NCI-H524 treated with DMSO at 0.1 percent for 48 hours (cell line): Measurements from ENCODE around the gene MYLK4.

ENCODE experiments used
- DNase-seq: peaks from one replicate; lab custom pipeline; 2025; lab: John Stamatoyannopoulos, UW

MYLK4 gene

DNA sequence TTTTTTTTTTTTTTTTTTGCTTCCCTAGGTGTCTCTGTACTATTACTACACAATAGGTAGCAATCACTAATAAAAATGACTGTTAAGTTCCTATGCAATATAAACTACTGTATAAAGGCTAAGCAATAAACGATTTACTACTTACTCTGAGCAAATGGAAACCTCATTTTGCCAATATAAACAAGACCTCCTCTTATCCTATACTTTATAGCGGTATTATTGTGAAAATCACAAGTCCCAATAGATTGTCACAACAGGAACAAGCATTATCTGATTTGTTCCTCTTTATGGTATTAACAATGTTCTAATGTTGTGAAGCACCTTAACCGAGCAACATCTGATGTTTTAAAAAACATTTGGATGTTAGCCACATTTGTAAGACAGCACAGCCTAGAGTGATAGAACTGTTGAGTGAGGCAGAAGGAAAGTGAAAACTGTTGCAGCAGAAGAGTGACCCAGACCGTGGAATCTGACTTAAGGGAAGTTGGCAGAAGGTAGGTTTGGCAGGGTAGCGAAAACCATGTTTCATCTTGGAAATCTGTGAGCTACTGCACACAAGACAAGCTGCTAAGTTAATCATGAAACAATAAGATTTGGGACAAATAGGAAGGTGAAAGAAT lies 94.2 kb downstream of the MYLK4 start:
- no peak for DNase-seq

DNA sequence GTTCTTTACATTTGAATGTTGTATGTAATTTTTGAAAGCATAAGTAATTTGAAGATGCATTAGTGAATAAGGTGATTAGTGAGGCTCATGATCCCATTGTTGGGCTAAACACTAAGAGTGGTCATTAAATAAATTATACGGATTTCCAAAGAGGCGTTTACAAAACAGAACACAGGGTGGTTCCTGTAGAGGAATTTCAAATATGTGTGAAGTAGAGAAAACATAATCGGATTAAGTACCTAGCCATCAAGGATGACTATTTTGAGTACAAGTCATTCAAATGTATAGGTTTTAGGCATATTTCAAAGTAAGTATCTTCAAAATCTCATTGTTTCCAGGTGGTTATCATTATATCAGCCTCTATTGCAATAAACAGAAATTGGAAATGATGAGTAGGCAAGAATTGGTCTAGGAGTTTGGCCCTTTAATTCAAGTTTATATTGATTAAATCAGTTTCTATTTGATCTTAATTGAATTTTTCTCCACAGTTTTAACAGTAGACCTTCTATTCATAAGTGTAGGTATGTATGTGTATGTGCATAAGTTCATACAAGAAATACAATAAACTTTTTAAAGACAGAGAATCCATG lies 94.8 kb downstream of the MYLK4 start:
- no peak for DNase-seq

DNA sequence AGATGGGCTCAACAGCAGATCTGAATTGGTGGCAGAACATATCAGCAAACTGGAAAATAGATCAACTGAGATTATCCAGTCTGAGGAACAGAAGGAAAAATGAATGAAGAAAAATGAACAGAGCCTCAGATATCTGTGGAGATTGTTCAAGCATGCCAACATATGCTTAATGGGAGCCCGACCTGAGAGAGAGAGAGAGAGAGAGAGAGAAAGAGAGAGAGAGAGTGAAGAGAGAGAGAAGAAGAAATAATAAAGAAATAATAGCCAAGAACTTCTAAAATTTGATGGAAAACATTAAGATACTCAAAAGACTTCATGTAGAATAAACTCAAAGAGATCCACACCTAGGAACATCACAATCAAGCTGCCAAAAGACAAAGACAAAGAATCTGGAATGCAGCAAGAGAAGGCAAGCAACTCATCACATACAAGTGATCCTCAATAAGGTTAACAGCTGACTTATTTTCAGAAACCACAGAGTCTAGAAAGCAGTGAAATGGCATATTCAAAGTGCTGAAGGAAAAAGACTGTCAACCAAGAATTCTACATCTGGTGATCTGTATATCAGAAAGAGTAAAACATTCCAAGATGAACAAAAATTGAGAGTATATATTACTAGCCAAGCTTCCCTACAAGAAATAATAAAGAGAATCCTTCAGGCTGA lies 97.2 kb downstream of the MYLK4 start:
- DNase-seq = no peak

DNA sequence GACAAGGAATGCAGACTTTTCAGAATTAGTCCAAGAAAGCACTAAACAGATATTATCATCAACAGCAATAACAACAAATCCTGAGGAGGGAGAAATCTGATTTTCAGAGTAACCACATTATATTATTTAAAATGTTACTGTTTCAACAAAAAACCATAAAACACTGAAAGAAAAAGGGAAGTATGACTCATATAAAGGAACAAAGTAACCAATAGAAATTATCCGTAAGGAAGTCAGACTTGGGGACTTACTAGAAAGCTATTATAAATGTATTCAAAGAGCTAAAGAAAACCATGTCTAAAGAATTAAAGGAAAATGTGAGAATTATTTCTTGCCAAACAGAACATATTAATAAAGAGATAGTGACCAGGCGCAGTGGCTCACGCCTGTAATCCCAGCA lies 98.1 kb downstream of the MYLK4 start:
- no peak for DNase-seq

DNA sequence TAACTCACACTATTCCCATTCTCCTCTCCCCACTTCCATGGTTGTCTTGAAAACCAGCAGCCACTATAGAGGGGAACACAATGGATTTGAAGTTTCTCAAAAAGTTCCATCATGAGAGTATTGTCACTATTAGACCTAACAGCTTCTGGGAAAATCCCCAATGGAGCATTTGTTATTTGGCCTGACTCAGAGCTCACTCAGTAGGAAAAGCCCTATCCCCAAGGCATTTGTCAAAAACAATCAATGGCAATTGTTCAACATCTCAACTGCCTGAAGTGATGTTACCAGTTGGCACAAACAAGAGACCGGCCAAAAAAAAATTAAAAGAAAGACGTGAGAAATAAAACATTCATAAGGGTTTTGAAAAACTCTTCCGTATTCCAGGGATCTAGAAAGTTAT lies 98.8 kb downstream of the MYLK4 start:
- DNase-seq = no peak

DNA sequence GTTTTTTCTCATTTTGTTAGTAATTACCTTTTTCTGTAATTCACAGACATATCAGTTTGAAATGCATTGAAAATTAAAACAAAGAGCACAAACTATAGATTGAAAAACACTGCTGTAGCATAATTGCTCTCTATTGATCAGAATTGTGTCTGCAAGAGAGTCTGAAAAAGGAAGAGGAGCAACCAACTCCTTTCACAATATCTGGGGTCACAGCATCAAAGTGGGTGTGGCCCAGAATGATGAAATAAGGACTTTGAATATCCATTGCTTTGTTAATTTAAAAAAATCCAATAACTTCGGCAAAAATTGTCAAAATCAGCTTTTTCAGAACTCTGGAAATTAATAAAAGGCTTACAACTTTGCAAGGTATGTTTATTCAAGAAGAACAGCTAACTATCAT lies 99.2 kb downstream of the MYLK4 start:
- DNase-seq = no peak

DNA sequence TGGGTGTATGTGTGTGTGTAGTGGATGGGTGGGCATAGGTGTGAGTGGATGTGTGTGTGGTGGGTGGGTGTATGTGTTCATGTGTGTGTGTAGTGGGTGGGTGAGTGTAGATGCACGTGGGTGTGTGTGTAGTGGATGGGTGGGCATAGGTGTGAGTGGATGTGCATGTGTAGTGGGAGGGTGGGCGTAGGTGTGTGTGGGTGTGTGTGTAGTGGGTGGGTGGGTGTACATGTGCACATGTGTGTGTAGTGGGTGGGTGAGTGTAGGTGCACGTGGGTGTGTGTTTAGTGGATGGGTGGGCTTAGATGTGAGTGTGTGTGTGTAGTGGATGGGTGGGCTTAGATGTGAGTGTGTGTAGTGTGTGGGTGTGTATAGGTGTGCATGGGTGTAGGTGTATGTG lies 104.4 kb downstream of the MYLK4 start:
- no peak for DNase-seq

DNA sequence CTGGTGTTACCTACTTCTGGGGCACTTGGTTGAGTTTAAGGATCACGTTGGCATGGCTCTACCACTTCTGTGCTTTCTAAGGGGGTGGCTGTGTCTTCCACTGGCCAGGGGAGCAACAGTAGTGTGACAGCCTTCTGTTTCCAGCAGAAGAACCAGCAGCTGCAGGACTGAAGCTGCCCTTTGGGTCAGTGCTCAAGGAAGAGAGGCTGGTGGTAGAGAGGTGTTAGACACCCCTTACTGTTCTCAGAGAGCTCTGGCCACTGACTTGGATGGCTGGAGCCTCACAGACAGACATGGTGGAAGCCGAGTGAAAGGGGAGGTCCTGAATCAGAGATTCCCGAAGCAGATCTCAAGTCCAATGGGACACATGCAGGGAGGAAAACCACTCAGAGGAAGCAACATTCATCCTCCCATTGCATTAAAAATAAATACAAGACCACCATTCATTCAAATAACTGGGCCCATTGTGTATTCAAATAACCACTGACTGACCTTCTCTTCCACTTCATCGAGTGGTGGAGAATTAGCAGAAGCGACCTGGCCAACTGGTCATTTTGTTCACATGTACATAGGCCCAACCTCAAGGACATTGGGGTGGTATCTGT lies 106.7 kb downstream of the MYLK4 start:
- DNase-seq = no peak

DNA sequence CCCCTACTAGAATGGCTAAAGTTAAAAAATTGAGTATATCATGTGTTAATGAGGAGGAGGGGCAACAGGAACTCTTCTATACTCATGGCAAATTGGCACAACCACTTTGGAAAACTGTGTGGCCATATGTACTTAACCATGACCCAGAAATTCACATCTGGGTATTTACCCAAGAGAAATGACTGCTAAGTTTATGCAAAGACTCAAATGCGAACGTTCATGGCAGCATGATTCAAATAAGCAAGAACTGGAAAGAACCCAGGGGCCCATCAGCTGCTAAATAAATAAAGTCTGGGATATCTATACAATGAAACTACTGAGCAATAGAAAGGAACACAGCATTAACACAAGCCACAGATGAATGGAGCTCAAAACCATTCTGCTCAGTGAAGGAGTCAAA lies 107.6 kb downstream of the MYLK4 start:
- no peak for DNase-seq

DNA sequence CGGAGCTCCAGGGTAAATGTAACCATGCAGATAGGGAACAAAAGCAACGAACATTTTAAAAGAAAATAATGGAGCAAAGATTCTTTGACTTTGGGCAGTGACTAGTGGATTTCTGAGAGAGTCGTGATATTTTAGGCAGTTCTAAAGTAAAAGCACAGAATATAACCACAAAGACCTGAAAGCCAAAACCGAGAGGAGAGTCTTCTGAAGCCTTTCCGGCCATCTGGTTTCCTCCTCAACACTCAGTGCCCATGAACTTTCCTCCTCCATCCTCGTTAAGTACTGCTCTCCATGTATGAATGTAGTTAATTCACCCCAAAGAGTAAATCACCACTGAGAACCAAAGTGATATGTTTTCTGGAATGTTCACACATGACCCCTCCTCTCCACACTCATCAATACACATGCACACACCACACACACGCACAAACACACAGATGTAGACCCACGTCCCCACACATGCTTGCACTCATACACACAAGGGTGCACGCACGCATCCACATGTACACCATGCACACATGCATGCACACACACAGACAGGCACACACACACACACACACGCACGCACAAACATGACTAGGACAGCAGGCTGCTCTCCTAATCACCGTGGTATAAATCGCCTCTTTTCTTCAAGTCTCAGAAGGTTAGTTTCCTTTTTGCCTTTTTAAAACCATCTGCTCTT lies 109.5 kb downstream of the MYLK4 start:
- DNase-seq = no peak

DNA sequence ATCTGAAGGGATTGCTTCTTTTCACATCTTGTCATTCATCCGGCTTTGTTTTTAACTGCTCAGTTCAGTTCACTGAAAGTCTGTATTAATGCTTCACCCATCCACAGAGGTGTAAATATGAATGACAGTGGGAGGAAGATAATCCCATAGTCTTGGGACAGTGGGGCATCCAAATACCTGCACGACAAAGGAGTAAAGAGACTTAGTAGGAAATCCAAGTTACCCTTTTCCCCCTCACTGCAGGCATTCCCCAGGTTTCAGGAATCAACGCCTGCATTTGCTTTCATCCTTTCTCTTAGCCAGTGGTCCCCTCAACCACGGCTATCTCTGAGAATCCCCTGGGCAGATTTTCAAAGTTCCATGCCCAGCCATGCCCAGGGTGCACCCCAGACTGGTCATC lies 110.2 kb downstream of the MYLK4 start:
- DNase-seq = no peak

DNA sequence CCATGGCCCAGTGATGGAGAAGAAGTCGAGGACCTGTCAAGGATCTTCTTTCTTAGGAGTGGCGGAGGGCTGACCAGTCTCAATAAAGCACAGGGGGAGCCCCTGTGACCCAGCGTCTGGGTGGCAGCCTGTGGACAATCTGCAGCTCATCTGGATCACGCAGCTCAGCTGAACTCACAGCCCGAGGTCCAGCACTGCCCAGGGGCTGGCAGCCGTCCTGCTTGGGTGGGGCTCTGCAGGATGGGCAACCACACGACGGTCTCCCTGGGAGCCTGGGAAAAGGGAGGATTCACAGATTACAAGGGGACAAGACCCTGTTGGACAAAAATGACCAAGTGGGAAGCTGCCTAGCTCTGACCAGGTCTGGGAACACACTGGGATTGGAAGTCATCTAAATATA lies 110.8 kb downstream of the MYLK4 start:
- no peak for DNase-seq

DNA sequence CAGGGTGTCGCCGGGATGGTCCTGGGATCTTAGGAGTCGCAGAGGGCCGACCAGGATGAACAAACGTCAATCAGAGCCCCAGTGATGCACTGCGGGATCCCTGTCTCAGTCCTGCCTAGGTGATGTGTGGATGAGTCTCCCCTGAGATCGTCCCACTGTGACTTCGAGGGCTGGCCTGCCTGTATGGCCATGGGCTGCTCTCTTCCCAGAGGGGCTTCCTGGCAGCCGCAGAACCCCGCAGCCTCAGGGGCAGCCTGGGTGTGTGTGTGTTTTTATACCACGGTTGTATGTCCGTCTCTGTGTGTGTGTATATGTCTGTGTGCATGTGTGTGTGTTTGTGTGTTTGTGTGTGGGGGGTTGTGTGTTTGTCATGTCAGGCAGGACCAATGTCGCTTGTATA lies 111.6 kb downstream of the MYLK4 start:
- no peak for DNase-seq

DNA sequence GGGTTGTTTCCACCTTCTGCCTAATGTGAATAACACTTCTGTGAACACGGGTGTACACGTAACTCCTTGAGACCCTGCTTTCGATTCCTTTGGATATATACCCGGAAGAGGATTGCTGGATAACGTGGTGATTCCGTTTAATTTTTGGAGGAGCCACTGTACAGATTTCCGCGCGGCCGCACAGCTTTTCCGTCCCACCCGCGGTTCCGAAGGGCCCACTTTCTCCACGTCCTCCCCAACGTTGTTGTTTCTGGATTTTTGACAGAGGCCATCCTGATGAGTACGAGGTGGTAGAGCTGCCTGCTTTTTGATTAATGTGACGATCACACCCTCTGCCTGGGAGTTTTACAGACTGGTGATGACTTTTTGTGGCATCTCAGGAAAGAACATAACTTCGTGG lies 114.0 kb downstream of the MYLK4 start:
- no peak for DNase-seq

DNA sequence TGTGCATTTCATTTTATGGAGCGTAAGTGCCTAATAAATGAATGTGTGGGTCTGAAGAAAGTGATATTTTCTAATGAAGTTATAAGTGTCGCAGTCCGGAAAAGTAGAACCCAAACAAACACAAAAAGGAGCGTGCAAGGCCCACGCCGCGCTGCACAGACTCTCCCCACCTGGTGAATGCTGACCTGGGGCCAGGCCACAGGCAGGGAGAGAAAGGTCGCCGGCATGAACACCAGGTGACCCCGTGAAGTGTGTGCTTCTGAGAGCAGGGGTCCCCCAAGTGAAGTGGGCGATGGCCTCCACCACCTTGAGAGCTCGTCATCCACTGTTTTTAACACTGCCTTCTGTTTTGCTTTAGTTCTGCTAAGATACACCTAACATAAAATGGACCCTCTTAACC lies 114.8 kb downstream of the MYLK4 start:
- DNase-seq = no peak

DNA sequence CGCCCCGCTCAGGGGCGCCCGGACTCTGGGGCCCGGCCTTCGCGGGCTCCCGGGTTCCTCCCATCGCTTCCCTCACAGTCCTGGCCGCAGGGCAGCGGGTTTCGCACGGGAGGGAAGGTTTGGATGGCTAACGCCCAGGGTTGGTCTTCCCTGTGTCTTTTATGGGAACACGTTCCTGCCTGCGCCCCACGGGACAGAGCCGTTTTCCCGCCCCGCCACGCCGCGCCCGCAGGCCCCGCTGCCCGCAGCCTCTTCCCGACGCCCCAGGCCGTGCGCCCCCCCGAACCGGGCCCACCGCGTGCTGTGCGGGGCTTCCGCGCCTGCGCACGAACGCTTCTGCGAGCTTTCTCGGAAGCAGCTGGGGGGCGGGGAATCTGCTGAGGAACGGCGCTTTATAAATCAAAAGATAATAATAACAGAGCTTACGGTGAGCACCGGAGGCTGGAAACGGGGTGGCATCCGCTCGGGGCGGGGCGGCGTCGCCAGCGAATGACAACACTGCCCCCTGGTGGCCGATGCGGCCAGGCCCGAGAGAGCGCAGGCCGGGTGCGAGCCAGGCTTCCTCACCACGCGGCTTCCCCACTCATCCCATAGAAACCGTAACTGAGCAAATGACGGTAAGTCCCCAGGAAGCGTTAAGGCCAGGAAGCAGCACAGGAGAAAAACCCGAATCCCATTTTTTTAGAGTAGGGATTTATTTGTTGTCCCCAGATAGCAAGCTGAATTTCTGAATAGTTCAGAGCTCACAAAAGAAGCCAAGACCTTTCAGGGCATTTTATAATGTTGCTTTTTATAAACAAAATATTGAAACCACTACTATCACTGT lies 116.4 kb downstream of the MYLK4 start:
- peak; percentile 72 for DNase-seq

DNA sequence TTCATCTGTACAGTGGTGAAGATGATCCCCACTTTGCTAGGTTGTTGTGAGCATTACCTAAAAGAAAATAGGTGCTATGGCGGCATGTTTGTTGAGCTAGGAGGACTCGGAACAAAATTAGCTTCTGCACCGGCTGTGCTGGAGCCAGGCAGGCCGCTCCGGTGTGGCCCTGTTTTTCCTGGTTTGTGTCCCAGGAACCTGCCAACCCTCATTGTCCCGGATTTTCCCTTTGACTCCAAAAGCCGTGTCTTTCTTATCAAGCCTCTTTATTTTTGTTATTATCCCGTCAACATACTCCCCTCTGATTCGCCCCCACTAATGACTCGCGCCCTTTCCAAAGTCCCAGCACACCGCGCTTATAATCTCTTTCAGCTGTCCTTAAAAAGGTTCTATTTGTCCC lies 117.0 kb downstream of the MYLK4 start:
- DNase-seq = no peak

DNA sequence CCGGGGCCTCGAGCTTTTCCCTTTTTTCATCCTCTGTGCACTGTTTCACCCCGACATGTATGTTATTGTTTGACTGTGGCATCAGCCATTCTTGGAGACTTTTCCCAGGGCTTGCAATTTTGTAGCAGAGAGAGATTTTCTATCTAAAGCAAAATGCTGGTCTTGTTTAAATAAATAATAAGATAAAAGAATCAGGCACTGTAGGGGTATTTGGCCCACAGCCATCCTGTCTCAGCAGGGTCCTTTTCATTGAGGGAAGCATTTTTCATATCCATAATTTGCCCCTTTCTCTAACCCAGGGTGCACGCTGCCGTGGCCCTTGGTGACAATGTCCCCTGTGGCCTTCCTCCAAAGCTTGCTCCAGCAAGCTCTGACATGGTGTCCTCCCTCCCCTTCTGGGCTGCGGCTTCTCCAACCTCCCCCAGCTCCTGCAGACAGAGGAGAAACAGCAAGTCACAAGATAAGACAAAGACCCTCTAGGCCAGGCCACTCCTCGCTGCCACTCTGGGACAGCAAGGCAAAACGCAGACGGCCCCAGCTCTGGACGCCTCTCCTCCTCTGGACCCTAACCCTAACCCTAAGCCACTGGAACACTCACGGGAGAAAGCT lies 117.6 kb downstream of the MYLK4 start:
- DNase-seq = no peak

DNA sequence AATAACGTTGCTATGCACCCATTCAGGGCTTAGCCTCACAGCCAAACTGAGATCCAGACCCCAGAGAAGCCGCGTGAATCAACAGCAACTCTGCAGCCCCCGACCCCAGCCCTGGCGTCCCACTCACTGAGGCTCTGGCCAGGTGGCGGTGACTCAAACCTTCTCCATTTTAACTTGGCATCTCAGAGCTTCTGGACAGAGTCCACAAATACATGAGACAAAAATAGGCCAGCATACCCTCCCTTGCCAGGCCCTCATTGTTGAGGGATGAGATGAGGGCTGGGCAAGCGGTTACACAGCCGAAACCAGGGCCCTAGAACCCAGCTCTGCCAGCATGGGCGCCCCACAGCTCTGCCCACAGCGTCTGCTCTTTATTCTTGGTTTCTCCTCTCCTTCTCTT lies 118.4 kb downstream of the MYLK4 start:
- no peak for DNase-seq

DNA sequence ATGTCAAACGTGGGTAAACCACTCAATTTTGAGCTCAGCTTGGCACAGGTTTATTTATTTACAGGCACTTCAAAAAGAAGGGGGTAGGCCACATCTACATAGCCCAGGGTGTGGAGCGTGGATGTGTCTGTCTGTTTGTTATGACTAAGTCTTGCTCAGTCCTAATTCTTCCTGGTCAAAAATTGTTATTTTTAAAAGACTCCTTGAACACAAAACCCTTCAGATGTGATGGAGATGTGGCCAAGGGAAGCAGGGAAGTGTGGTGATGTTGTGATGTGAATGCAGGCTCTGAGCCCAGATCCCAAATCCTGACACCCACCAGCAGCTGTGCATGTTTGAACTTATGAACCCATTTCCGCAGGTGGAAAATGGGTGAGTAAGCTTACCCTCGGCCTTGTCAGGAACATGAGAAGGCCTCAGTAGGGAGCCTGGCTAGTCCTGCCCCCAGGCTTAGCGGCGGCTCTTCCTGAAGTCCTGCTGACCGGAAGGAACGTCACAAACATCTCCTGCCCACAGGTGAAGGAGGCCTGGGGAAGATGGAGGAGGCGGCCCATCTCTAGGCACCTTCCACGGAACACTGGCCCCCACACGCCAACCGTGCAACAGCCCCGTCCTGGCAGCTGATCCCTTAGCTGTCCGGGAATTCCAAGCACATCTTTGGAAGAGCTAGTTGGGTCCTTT lies 119.7 kb downstream of the MYLK4 start:
- no peak for DNase-seq

DNA sequence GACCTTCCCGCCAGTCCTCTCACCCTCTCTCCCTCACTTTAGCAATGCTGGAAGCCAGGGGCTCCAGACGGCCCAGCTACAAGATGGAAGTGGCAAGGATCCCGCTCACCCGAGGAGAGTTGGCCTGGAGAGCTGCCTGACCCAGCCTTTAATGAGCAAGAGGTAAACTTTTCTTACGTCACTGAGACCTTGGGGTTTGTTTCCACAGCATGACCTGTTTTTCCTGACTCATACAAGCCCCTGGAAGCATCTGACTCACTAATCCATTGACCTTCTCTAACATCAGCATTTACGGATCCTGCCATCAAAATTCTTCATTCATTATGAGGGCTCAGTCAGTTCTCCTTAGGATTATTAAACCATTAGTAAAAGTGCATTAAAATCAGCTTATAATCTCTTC lies 120.4 kb downstream of the MYLK4 start:
- no peak for DNase-seq
